ENCODE results near the gene UHMK1. TPM values are rescaled to one million over a fixed set of nuclear protein-coding genes. Genes with fewer than 3 reads are reported as not detected.

UHMK1 gene
- total RNA-seq, 1 donor from 2014 or later = 65.6 TPM

GRCh38 chr1:162557536-162557935 lies 59.9 kb downstream of the UHMK1 start:
- Mint-ChIP-seq H3K27me3 (no peaks in the 10 kb centered on the region), H3K4me1 (peaks cover 15% of the 10 kb centered on the region), H3K9me3 (no peaks in the 10 kb centered on the region), H3K36me3 (ENCODE audit: low read depth) (peaks cover 3% of the 10 kb centered on the region), H3K27ac (no peak overlapping the region), H3K4me3 (no peak overlapping the region)
- ChIA-PET POLR2A (no interaction called here), CTCF (no interaction called here)
- DNase-seq = no peak
- TF ChIP-seq CTCF (IDR thresholded peaks at IDR 0.05) = no peak
- ATAC-seq (ENCODE audit: low read depth) = no peak
- intact Hi-C loops (cut with micrococcal nuclease) = no loop called here

- ChIA-PET CTCF (no interaction called here), POLR2A (interaction anchor here (0.6 kb wide), 1 partner anchor 62 kb away, joined by 4 read pairs; the partner anchor contains the start of gene UHMK1)
- no peak for DNase-seq
- H3K4me1 Mint-ChIP-seq = peaks cover 19% of the 10 kb centered on the region
- H3K27me3 Mint-ChIP-seq = no peaks in the 10 kb centered on the region
- no peak for TF ChIP-seq CTCF (IDR thresholded peaks at IDR 0.05)
- ATAC-seq (ENCODE audit: low read depth) = no peak
- peak overlapping the region; percentile 92 for H3K4me3 Mint-ChIP-seq
- H3K27ac Mint-ChIP-seq = peak overlapping the region; percentile 88
- intact Hi-C loops (cut with micrococcal nuclease) = loop anchor here (1.0 to 5.0 kb wide), 3 partner anchors 30 to 762 kb away; partner anchors contain the start of genes NUF2 and UHMK1
- peaks cover 3% of the 10 kb centered on the region for H3K36me3 Mint-ChIP-seq (ENCODE audit: low read depth)
- no peaks in the 10 kb centered on the region for H3K9me3 Mint-ChIP-seq
These were observed 62.9 kb downstream of the UHMK1 start for GRCh38 chr1:162560303-162561036.

GRCh38 chr1:162561037-162561615 lies 63.5 kb downstream of the UHMK1 start:
- no peak for TF ChIP-seq CTCF (IDR thresholded peaks at IDR 0.05)
- peaks cover 3% of the 10 kb centered on the region for H3K36me3 Mint-ChIP-seq (ENCODE audit: low read depth)
- ATAC-seq (ENCODE audit: low read depth) (peak; percentile 96), DNase-seq (peak; percentile 98)
- intact Hi-C loops (cut with micrococcal nuclease) = loop anchor here (1.0 to 5.0 kb wide), 3 partner anchors 31 to 761 kb away; partner anchors contain the start of genes NUF2 and UHMK1
- ChIA-PET CTCF (no interaction called here), POLR2A (interaction anchor here (0.6 kb wide), 1 partner anchor 63 kb away, joined by 4 read pairs; the partner anchor contains the start of gene UHMK1)
- H3K4me1 Mint-ChIP-seq = peaks cover 19% of the 10 kb centered on the region
- H3K4me3 Mint-ChIP-seq = peak overlapping the region; percentile 92
- no peaks in the 10 kb centered on the region for H3K9me3 Mint-ChIP-seq
- peak overlapping the region; percentile 88 for H3K27ac Mint-ChIP-seq
- no peaks in the 10 kb centered on the region for H3K27me3 Mint-ChIP-seq

GRCh38 chr1:162561616-162562469 lies 64.2 kb downstream of the UHMK1 start, which contains the start of gene UAP1:
UAP1 (plus strand) TSS chr1:162561722; CDS start chr1:162566069, 4,347 bp downstream.
- ChIA-PET CTCF (no interaction called here), POLR2A (no interaction called here)
- Mint-ChIP-seq H3K36me3 (ENCODE audit: low read depth) (peaks cover 5% of the 10 kb centered on the region), H3K27me3 (no peaks in the 10 kb centered on the region), H3K4me1 (peaks cover 19% of the 10 kb centered on the region), H3K4me3 (peak within 1 kb of the TSS; percentile 92), H3K9me3 (no peaks in the 10 kb centered on the region), H3K27ac (peak within 1 kb of the TSS; percentile 88)
- intact Hi-C loops (cut with micrococcal nuclease) = loop anchor here (1.0 to 5.0 kb wide), 3 partner anchors 32 to 760 kb away; partner anchors contain the start of genes NUF2 and UHMK1
- ATAC-seq (ENCODE audit: low read depth) = peak; percentile 22
- no peak for TF ChIP-seq CTCF (IDR thresholded peaks at IDR 0.05)
- DNase-seq = no peak

All from activated B cell treated with CpG ODN at 0.5 μM for 24 hours (primary cell).